ENCODE data around the gene BMERB1. TPM values are rescaled to one million over a fixed set of nuclear protein-coding genes. Genes with fewer than 3 reads are reported as not detected.

BMERB1 gene
- total RNA-seq, 1 experiment from 2014 or later: 80.0 TPM

GRCh38 chr16:15491411-15491810 lies 57.0 kb downstream of the BMERB1 start:
- no TSS peak for BruUV-seq (replicated peaks)
- Histone ChIP-seq H3K9me3 (ENCODE audit: control insufficient read depth, insufficient read depth, low read depth, low read length) (no peaks in the 10 kb centered on the region), H3K27ac (ENCODE audit: low read length) (no peak overlapping the region), H3K36me3 (ENCODE audit: control insufficient read depth, insufficient read depth, low read length) (no peaks in the 10 kb centered on the region), H3K4me3 (ENCODE audit: low read depth in 2 of 2, low read length in 2 of 2) (no peak overlapping the region), H3K4me1 (ENCODE audit: control insufficient read depth, insufficient read depth, low read length) (peaks cover 21% of the 10 kb centered on the region), H3K27me3 (ENCODE audit: control insufficient read depth, insufficient read depth, low read length) (no peaks in the 10 kb centered on the region)
- intact Hi-C loops (cut with micrococcal nuclease; ENCODE audit: unreplicated experiment): no loop called here
- ChIA-PET POLR2A (interaction anchor here (0.5 kb wide), 1 partner anchor 10 kb away, joined by 8 read pairs; no protein-coding TSS in a partner anchor), CTCF (no interaction called here)
- ATAC-seq (no peak), DNase-seq (ENCODE audit: low read depth, low spot score) (no peak)
- TF ChIP-seq, protein P1, sequence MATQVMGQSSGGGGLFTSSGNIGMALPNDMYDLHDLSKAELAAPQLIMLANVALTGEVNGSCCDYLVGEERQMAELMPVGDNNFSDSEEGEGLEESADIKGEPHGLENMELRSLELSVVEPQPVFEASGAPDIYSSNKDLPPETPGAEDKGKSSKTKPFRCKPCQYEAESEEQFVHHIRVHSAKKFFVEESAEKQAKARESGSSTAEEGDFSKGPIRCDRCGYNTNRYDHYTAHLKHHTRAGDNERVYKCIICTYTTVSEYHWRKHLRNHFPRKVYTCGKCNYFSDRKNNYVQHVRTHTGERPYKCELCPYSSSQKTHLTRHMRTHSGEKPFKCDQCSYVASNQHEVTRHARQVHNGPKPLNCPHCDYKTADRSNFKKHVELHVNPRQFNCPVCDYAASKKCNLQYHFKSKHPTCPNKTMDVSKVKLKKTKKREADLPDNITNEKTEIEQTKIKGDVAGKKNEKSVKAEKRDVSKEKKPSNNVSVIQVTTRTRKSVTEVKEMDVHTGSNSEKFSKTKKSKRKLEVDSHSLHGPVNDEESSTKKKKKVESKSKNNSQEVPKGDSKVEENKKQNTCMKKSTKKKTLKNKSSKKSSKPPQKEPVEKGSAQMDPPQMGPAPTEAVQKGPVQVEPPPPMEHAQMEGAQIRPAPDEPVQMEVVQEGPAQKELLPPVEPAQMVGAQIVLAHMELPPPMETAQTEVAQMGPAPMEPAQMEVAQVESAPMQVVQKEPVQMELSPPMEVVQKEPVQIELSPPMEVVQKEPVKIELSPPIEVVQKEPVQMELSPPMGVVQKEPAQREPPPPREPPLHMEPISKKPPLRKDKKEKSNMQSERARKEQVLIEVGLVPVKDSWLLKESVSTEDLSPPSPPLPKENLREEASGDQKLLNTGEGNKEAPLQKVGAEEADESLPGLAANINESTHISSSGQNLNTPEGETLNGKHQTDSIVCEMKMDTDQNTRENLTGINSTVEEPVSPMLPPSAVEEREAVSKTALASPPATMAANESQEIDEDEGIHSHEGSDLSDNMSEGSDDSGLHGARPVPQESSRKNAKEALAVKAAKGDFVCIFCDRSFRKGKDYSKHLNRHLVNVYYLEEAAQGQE (IDR thresholded peaks at IDR 0.05; ENCODE audit: insufficient read depth in 1 of 2, low read depth in 2 of 2, low read length in 1 of 2): no peak
- TF ChIP-seq CTCF (IDR thresholded peaks at IDR 0.05) (no peak), TCF7L2 (IDR thresholded peaks at IDR 0.05; ENCODE audit: low read depth, low read length) (no peak), SIN3A (IDR thresholded peaks at IDR 0.05; ENCODE audit: borderline replicate concordance, insufficient read depth, low read depth, low read length) (no peak), POLR2AphosphoS5 (IDR thresholded peaks at IDR 0.05; ENCODE audit: low read depth, low read length) (no peak)
- in situ Hi-C loops (cut with HindIII; ENCODE audit: low pct_unique_long_range_greater_than_20kb, low sequenced_read_pairs): no loop called here

DNA sequence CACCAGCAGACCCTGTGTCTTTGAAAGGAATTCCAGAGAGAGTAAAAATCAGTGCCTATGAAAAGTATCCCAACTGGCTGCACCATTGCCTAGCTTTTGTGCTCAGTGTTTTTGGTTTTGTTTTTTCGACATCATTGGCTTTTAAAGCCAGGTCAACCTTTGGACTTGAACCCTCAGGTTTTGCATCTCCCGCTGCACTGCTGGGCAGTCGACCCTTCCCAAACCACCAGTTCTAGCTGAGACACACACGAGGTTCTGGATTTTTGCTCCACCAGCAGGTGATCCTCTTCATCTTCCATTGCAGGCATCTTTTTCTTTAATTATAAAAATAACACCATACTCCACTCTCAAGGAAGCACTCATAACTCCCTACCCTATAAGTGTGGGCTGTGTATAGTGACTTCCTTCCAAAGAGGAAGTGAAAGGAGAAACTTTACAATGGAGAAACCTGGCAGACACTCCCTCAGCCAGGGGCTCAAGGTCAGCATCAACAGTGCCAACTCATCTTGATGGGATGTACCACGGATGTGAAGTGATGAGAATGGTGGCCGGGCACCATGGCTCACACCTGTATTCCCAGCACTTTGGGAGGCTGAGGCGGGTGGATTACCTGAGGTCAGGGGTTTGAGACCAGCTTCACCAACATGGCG lies 57.8 kb downstream of the BMERB1 start:
- TF ChIP-seq, protein P1 (IDR thresholded peaks at IDR 0.05; ENCODE audit: insufficient read depth in 1 of 2, low read depth in 2 of 2, low read length in 1 of 2): no peak
- TF ChIP-seq POLR2AphosphoS5 (IDR thresholded peaks at IDR 0.05; ENCODE audit: low read depth, low read length) (no peak), SIN3A (IDR thresholded peaks at IDR 0.05; ENCODE audit: borderline replicate concordance, insufficient read depth, low read depth, low read length) (no peak), CTCF (IDR thresholded peaks at IDR 0.05) (no peak), TCF7L2 (IDR thresholded peaks at IDR 0.05; ENCODE audit: low read depth, low read length) (no peak)
- POLR2A ChIA-PET: no interaction called here
- Histone ChIP-seq H3K9me3 (ENCODE audit: control insufficient read depth, insufficient read depth, low read depth, low read length) (no peaks in the 10 kb centered on the region), H3K27ac (ENCODE audit: low read length) (no peak overlapping the region), H3K4me3 (ENCODE audit: low read depth in 2 of 2, low read length in 2 of 2) (no peak overlapping the region), H3K4me1 (ENCODE audit: control insufficient read depth, insufficient read depth, low read length) (peaks cover 21% of the 10 kb centered on the region), H3K27me3 (ENCODE audit: control insufficient read depth, insufficient read depth, low read length) (no peaks in the 10 kb centered on the region), H3K36me3 (ENCODE audit: control insufficient read depth, insufficient read depth, low read length) (no peaks in the 10 kb centered on the region)
- DNase-seq (ENCODE audit: low read depth, low spot score) (no peak), ATAC-seq (no peak)
- CTCF ChIA-PET: no interaction called here
- no TSS peak for BruUV-seq (replicated peaks)
- intact Hi-C loops (cut with micrococcal nuclease; ENCODE audit: unreplicated experiment) (no loop called here), in situ Hi-C loops (cut with HindIII; ENCODE audit: low pct_unique_long_range_greater_than_20kb, low sequenced_read_pairs) (no loop called here)
